Left lung (tissue), 10 donors: ENCODE measurements around the gene PRR9. TPM values are rescaled to one million over a fixed set of nuclear protein-coding genes. Genes with fewer than 3 reads are reported as not detected.

Experiments used
- ATAC-seq: fragments of 200-7000 bp; cut with Tn5 transposase; one replicate; pipeline ENCODE4 v1.9.1; 2020; ENCODE audit warnings: moderate library complexity
- DNase-seq, 4 donors: peaks; one replicate each; pipeline ENCODE4 v3.0.0-alpha.2; 2013 to 2020
- H3K27ac ChIP-seq, 2 donors: fragments of 200-600 bp; sonication (generic) in 1 of 2; one replicate each; pipeline versions ENCODE4 v1.5.0 to v1.8.0; 2020 to 2021
- H3K27me3 ChIP-seq, 2 donors: fragments of 200-600 bp; sonication (generic) in 1 of 2; one replicate each; pipeline versions ENCODE4 v1.5.0 to v1.8.0; 2020 to 2021
- H3K36me3 ChIP-seq, 2 donors: fragments of 200-600 bp; sonication (generic) in 1 of 2; one replicate each; pipeline versions ENCODE4 v1.5.0 to v1.8.0; 2020 to 2021
- H3K4me1 ChIP-seq, 2 donors: fragments of 200-600 bp; one replicate each; pipeline ENCODE4 v1.8.0; 2021
- H3K4me3 ChIP-seq, 2 donors: fragments of 200-600 bp; sonication (generic) in 1 of 2; one replicate each; pipeline versions ENCODE4 v1.5.0 to v1.8.0; 2020 to 2021; ENCODE audit warnings: mild to moderate bottlenecking in 1 of 2
- H3K9me3 ChIP-seq, 2 donors: fragments of 200-600 bp; sonication (generic) in 1 of 2; one replicate each; pipeline versions ENCODE4 v1.5.0 to v1.8.0; 2020 to 2021
- intact Hi-C, 2 donors: fragments of 100-400 bp; cut with DNase I; formaldehyde crosslinking; loops; one replicate each; pipeline versions ENCODE4 v1.11.2 to v1.14.2; 2022
- polyA plus RNA-seq, 6 donors: library from polyadenylated mRNA; unstranded; fragments of 120-200 nt; gene quantifications; one replicate each; pipeline ENCODE4 v1.2.1, GENCODE V29; 2013; ENCODE audit not compliant: insufficient read length in 6 of 6
- total RNA-seq, 2 donors: library from RNA; stranded (reverse); fragmentation: NEBNext Ultra II Directional; extraction: Animal tissue kit (Norgen Biotek cat#: 25700); gene quantifications; one replicate each; pipeline ENCODE4 v1.2.1, GENCODE V29; 2021
- TF ChIP-seq, protein P1 (sequence below), 2 donors: fragments of 200-600 bp; sonication (generic) in 1 of 2; IDR thresholded peaks; one replicate each; pipeline versions ENCODE4 v1.5.0 to v1.8.0; 2021; ENCODE audit warnings: antibody characterized with exemption in 2 of 2
- donor health status: DM: no; HTN: yes; CAD: no.
- donor health status: DM: no; HTN: no; CAD: no.

The PRR9 gene
- total and polyA plus RNA-seq, 8 donors = not detected

DNA sequence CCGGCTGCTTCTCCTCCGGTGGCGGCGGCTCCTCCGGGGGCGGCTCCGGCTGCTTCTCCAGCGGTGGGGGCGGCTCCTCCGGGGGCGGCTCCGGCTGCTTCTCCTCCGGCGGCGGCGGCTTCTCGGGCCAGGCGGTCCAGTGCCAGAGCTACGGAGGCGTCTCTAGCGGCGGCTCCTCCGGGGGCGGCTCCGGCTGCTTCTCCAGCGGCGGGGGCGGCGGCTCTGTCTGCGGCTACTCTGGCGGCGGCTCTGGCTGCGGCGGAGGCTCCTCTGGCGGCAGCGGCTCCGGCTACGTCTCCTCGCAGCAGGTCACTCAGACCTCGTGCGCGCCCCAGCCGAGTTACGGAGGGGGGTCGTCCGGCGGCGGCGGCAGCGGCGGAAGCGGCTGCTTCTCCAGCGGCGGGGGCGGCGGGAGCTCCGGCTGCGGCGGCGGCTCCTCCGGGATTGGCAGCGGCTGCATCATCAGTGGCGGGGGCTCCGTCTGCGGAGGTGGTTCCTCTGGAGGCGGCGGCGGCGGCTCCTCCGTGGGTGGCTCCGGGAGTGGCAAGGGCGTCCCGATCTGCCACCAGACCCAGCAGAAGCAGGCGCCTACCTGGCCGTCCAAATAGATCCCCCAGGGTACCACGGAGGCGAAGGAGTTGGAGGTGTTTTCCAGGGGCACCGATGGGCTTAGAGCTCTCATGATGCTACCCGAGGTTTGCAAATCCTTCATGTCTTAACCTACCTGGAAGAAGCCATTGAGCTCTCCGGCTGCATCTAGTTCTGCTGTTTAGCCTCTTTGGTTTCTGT lies 44.1 kb downstream of the PRR9 start:
- peak; percentile 78 for ATAC-seq

DNA sequence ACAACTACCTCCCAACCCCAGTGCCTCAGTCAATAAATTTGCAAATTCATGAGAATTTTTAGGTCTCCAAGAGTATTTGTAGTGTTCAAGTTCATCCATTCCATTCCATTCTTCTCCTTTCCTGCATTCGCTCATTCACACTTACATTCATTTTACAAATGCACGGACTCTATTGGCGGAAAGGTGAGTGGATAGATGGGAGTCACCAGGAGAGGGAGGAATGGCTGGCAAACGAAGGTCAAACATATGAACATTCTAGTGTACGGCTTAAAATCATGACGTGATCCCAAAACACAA lies 44.6 kb downstream of the PRR9 start:
- TF ChIP-seq, protein P1, sequence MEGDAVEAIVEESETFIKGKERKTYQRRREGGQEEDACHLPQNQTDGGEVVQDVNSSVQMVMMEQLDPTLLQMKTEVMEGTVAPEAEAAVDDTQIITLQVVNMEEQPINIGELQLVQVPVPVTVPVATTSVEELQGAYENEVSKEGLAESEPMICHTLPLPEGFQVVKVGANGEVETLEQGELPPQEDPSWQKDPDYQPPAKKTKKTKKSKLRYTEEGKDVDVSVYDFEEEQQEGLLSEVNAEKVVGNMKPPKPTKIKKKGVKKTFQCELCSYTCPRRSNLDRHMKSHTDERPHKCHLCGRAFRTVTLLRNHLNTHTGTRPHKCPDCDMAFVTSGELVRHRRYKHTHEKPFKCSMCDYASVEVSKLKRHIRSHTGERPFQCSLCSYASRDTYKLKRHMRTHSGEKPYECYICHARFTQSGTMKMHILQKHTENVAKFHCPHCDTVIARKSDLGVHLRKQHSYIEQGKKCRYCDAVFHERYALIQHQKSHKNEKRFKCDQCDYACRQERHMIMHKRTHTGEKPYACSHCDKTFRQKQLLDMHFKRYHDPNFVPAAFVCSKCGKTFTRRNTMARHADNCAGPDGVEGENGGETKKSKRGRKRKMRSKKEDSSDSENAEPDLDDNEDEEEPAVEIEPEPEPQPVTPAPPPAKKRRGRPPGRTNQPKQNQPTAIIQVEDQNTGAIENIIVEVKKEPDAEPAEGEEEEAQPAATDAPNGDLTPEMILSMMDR (IDR thresholded peaks at IDR 0.05) = no peak
- DNase-seq = no peak
- H3K36me3 ChIP-seq = no peaks in the 10 kb centered on the region
- no peaks in the 10 kb centered on the region for H3K9me3 ChIP-seq
- H3K4me1 ChIP-seq = peaks cover 5 to 8% of the 10 kb centered on the region in 2 donors
- H3K4me3 ChIP-seq = peak overlapping the region in 1 of 2 donors; percentile 15
- H3K27ac ChIP-seq = no peak overlapping the region
- intact Hi-C loops = no loop called here
- H3K27me3 ChIP-seq = peaks cover 45 to 85% of the 10 kb centered on the region in 2 donors
- no peak for ATAC-seq

More for the DNA sequence above, 44.1 kb downstream of the PRR9 start:
- H3K27me3 ChIP-seq = peaks cover 45 to 80% of the 10 kb centered on the region in 2 donors
- TF ChIP-seq, protein P1 (IDR thresholded peaks at IDR 0.05) = no peak
- H3K9me3 ChIP-seq = no peaks in the 10 kb centered on the region
- peak in 3 of 4 donors; percentile 3 to 81 (median 21) for DNase-seq
- peaks cover 5 to 8% of the 10 kb centered on the region in 2 donors for H3K4me1 ChIP-seq
- H3K27ac ChIP-seq = no peak overlapping the region
- H3K36me3 ChIP-seq = no peaks in the 10 kb centered on the region
- peak overlapping the region; percentile 15 to 30 for H3K4me3 ChIP-seq
- intact Hi-C loops = no loop called here

DNA sequence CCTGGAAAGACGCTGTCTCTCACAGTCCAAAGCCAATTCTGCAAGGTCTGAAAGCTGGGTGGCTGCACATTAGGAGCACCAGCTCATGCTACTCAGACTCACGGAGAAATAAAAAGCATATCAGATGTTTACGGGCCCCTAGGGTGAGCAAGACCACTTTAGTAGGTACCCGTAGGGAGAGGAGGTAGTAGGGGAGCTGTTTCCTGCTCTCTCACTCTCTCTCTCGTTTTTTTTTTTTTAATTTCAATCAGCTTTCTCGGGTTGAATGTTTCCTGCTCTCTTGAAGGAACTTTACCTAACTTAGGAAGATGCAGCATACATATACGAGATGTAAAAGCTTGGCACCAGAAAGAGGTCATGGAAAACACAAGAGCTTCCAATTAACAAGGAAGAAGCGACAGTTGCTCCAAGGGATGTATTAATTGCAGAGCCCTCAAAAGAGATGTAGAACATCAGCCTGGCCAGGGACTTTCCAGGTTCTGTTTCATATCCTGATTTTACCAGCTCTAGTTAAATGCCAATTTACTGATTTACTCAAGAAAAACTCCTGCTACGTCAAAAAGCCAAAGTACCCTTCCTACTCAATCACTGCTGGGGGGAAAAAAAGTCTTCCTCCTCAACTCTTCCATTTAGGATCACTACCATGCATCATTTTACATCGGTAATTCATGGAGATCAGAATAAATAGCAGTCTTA lies 45.2 kb downstream of the PRR9 start:
- no peaks in the 10 kb centered on the region for H3K36me3 ChIP-seq
- peaks cover 45 to 91% of the 10 kb centered on the region in 2 donors for H3K27me3 ChIP-seq
- no peaks in the 10 kb centered on the region for H3K9me3 ChIP-seq
- TF ChIP-seq, protein P1 (IDR thresholded peaks at IDR 0.05) = no peak
- DNase-seq (no peak), ATAC-seq (no peak)
- intact Hi-C loops = no loop called here
- H3K4me3 ChIP-seq = no peak overlapping the region
- H3K4me1 ChIP-seq = peaks cover 5 to 8% of the 10 kb centered on the region in 2 donors
- no peak overlapping the region for H3K27ac ChIP-seq

DNA sequence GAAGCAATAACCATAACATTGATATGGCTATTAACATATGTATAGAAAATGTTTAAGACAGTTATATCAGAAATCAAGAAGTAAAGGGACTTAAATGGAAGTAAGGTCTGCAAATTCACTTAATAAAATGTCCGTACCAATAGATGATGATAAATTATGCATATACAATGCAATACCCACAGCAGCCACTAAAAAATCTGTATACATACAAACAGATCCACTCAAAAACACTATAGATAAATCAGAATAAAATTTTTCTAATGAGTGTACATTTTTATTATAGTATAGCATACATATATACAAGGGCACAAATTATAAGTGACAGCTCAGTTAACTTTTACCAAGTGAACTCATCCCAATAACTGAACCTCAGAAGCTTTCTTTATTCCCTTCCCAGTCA lies 48.1 kb downstream of the PRR9 start:
- no peak for DNase-seq
- Histone ChIP-seq H3K4me3 (no peak overlapping the region), H3K36me3 (no peaks in the 10 kb centered on the region), H3K9me3 (no peaks in the 10 kb centered on the region), H3K27ac (no peak overlapping the region), H3K27me3 (peaks cover 45 to 71% of the 10 kb centered on the region in 2 donors), H3K4me1 (peaks cover 5 to 8% of the 10 kb centered on the region in 2 donors)
- no peak for ATAC-seq
- TF ChIP-seq, protein P1 (IDR thresholded peaks at IDR 0.05) = no peak
- intact Hi-C loops = no loop called here

Other genes with a start within 250 kb of the PRR9 start
- not detected for gene SPRR4, start 246.9 kb upstream of the PRR9 start, total RNA-seq
- gene SPRR4, start 246.9 kb upstream of the PRR9 start, polyA plus RNA-seq = not detected
- gene SPRR1A, start 233.5 kb upstream of the PRR9 start, total RNA-seq = not detected
- not detected for gene SPRR1A, start 233.5 kb upstream of the PRR9 start, polyA plus RNA-seq
- not detected for gene SPRR3, start 215.8 kb upstream of the PRR9 start, total RNA-seq
- gene SPRR3, start 215.8 kb upstream of the PRR9 start, polyA plus RNA-seq = under 1 TPM in 4 of 6 donors, not detected in 2; 0.24 to 0.55 (median 0.29) TPM
- under 1 TPM in 1 of 2 donors, not detected in 1; 0.73 TPM for gene SPRR1B, start 186.4 kb upstream of the PRR9 start, total RNA-seq
- under 1 TPM in 1 of 6 donors, not detected in 5; 0.24 TPM for gene SPRR1B, start 186.4 kb upstream of the PRR9 start, polyA plus RNA-seq
- not detected for gene SPRR2D, start 176.5 kb upstream of the PRR9 start, total RNA-seq
- gene SPRR2D, start 176.5 kb upstream of the PRR9 start, polyA plus RNA-seq = not detected
- gene SPRR2A, start 160.1 kb upstream of the PRR9 start, total RNA-seq = not detected
- not detected for gene SPRR2A, start 160.1 kb upstream of the PRR9 start, polyA plus RNA-seq
- not detected for gene SPRR2B, start 146.0 kb upstream of the PRR9 start, total RNA-seq
- gene SPRR2B, start 146.0 kb upstream of the PRR9 start, polyA plus RNA-seq = not detected
- gene SPRR2E, start 123.1 kb upstream of the PRR9 start, total RNA-seq = not detected
- gene SPRR2E, start 123.1 kb upstream of the PRR9 start, polyA plus RNA-seq = not detected
- not detected for gene SPRR2F, start 104.1 kb upstream of the PRR9 start, total RNA-seq
- under 1 TPM in 1 of 6 donors, not detected in 5; 0.63 TPM for gene SPRR2F, start 104.1 kb upstream of the PRR9 start, polyA plus RNA-seq
- not detected for gene SPRR2G, start 66.7 kb upstream of the PRR9 start, total RNA-seq
- gene SPRR2G, start 66.7 kb upstream of the PRR9 start, polyA plus RNA-seq = not detected
- not detected for gene LELP1, start 14.2 kb upstream of the PRR9 start, total RNA-seq
- gene LELP1, start 14.2 kb upstream of the PRR9 start, polyA plus RNA-seq = not detected
- gene LORICRIN, start 42.1 kb downstream of the PRR9 start, total RNA-seq = not detected
- not detected for gene LORICRIN, start 42.1 kb downstream of the PRR9 start, polyA plus RNA-seq
- gene PGLYRP3, start 95.4 kb downstream of the PRR9 start, total RNA-seq = not detected
- not detected for gene PGLYRP3, start 95.4 kb downstream of the PRR9 start, polyA plus RNA-seq
- gene PGLYRP4, start 131.3 kb downstream of the PRR9 start, total RNA-seq = not detected
- gene PGLYRP4, start 131.3 kb downstream of the PRR9 start, polyA plus RNA-seq = not detected
- gene S100A9, start 140.3 kb downstream of the PRR9 start, total RNA-seq = 1,000 to 10,000 TPM in 1 of 2 donors, 100 to 1,000 TPM in 1; 193 to 1,552 TPM
- gene S100A9, start 140.3 kb downstream of the PRR9 start, polyA plus RNA-seq = 10 to 100 TPM; 17.0 to 45.0 (median 28.3) TPM
- gene S100A12, start 158.0 kb downstream of the PRR9 start, total RNA-seq = 100 to 1,000 TPM in 1 of 2 donors, 10 to 100 TPM in 1; 12.1 to 178 TPM
- gene S100A12, start 158.0 kb downstream of the PRR9 start, polyA plus RNA-seq = 1 to 10 TPM; 1.1 to 6.9 (median 3.2) TPM
- gene S100A8, start 173.5 kb downstream of the PRR9 start, total RNA-seq = 1,000 to 10,000 TPM in 1 of 2 donors, 10 to 100 TPM in 1; 97.7 to 1,365 TPM
- 10 to 100 TPM; 10.2 to 33.2 (median 19.9) TPM for gene S100A8, start 173.5 kb downstream of the PRR9 start, polyA plus RNA-seq
- gene S100A7A, start 198.9 kb downstream of the PRR9 start, total RNA-seq = not detected
- not detected for gene S100A7A, start 198.9 kb downstream of the PRR9 start, polyA plus RNA-seq
- not detected for gene S100A7, start 243.1 kb downstream of the PRR9 start, total RNA-seq
- gene S100A7, start 243.1 kb downstream of the PRR9 start, polyA plus RNA-seq = not detected